Glomerular visceral epithelial cell (primary cell): Measurements from ENCODE around the gene OR7D4.
"Not testable (repeated sequence)": the region's sequence is repeated elsewhere in the genome, so short reads cannot be mapped to it uniquely, and the experiment has no call there.

Experiments
- DNase-seq: peaks from one replicate; pipeline ENCODE4 v3.0.0-alpha.2; 2016; ENCODE audit errors: extremely low spot score

Gene OR7D4

DNA sequence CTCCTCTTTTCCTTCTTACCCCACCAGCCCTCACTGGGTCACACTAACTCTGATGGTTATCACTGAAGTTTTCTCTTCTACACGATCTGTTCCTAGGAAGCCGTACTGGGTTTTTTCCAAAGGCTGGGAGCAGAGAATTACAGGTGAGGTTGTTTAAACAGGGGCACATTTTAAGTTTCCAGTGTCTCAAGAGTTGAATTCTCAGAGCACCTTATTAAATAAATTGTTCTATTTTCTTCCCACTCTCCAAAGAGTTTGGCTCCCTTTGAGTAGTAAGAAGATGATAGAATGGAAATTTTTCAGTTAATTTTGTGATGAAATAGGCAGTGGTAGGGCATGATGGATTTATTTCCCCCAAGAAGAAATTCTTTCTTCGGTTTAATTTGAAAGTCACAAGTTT lies at the start of gene OR7D4:
OR7D4 (minus strand) TSS at position 101 of the 400 bp plus-strand sequence. CDS start 4,752 bp downstream, outside the sequence.
- DNase-seq: no peak

DNA sequence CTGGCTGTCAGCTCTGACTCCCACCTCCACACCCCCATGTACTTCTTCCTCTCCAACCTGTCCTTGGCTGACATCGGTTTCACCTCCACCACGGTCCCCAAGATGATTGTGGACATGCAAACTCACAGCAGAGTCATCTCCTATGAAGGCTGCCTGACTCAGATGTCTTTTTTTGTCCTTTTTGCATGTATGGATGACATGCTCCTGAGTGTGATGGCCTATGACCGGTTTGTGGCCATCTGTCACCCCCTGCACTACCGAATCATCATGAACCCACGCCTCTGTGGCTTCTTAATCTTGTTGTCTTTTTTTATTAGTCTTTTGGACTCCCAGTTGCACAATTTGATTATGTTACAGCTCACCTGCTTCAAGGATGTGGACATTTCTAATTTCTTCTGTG lies 31.8 kb upstream of the OR7D4 start:
- no peak for DNase-seq

DNA sequence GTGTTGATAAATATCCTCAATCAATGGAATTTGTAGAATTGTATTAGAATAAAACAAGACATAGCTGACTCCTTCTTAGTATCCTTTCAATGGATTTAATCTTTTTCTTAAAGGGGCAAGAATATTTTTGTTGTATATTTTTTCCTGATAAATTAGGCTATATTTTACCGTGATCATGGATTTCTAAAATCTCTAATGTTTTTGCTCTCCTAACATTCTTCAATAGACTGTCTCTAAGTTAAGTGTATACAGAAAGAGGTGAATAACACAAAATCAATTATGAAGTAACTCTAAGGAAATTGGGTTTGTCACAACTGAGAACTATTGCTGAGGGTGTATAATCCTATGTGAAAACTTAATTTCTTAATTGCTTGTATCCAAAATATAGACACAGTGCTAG lies 31.2 kb upstream of the OR7D4 start, which contains the start of gene OR7E24:
OR7E24 (plus strand) TSS at position 301 of the 400 bp plus-strand sequence. CDS start 114 bp downstream, outside the sequence.
- no peak for DNase-seq

DNA sequence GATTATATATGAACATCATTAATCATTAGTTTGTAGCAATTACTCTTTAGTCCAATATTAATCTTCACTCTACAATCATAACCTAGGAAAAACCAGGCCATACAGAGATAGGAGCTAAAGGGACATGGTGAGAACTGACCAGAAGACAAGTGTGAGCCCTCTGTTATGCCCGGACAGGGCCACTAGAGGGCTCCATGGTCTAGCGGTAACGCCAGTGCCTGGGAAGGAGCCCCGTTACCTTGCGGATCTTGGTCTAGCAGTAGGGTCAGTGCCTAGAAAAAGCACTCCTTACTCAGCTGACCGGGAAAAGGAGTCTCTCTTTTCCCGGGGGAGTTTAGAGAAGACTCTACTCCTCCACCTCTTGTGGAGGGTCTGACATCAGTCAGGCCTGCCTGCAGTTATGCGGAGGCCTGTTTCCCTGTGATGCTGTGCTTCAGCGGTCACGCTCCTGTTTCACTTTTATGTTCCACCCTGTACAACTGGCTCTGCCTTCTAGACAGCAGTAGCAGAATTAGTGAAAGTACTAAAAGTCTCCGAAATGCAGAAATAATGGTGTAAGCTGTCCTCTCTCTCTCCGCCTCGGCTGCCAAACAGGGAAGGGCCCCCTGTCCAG lies 13.8 kb downstream of the OR7D4 start:
- DNase-seq: peak; percentile 43

- DNase-seq: not testable (repeated sequence)
These were observed 21.3 kb downstream of the OR7D4 start for GRCh38 chr19:9198044-9198443.

DNA sequence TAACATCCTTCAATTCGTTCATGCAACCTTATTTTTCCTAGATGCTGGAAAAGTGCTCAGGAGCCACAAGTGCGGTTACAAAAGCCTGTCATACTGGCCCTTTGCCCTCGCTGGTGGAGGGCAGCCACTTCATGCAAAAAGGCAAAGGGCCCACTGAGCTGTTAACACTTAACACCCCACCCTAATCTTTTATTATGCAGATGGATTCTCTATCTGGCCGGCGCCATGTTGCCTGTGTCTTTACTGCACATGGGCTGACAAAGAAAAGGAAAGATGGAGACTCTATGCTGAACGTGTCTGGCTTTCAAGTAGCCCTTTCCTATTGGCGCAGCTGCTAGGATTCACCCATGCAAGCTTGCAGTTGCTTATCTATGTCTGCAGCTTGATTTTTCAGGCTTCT lies 29.9 kb downstream of the OR7D4 start:
- DNase-seq: no peak

DNA sequence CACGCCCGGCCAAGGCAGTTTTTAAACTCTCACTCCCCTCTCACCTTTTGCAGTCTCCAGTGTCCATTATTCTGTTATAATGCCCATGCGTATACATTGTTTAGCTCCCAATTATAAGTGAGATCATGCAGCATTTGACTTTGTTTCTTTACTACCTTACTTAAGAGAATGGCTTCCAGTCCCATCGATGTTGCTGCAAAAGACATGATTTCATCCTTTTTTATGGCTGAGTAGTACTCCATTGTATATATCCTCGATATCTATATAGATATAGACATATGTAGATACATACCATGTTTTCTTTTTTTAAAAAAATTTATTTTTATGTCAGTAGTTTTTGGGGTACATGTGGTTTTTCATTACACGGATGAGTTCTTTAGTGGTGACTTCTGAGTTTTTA lies 32.2 kb downstream of the OR7D4 start:
- DNase-seq: no peak

DNA sequence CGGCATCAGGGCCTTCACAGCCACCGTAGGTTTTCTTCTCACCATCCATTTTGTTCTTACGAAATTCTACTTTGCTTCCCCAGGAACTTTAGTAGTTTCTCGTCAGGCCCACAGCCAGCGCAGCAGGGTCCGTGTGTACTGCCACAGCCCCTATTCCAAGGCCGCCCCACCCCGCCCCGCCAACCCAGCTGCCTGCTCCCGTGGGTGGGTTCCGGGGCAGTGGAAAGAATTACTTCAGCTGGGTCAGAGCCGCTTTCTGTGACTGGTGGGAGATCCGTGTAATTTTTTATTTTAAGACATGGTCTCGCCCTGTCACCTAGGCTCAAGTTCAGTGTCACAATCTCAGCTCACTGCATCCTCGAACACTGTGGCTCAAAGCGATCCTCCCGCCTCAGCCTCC lies 36.4 kb downstream of the OR7D4 start:
- DNase-seq: no peak

DNA sequence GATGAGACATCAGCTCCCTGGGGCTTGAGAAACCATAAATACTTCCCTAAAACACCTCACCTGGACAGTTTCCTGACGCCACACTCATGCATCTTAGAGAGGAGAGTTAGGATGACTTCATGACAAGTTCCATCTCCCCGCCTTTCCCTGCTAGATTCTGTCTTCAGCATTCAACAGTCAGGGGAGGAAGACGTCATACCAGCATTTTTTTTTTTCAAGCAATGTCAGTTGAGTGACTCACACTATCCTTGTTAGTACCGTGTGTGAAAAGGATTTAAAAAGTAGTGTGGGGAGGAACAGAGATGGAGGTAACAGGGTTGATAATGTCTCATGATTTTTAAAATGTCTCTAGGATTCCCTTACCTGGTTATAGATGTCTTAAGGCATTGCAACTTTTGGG lies 40.5 kb downstream of the OR7D4 start, which contains the start of gene OR7D2:
OR7D2 (plus strand) TSS at position 79 of the 400 bp plus-strand sequence. CDS start 6,803 bp downstream, outside the sequence.
- DNase-seq: no peak

- no peak for DNase-seq
These were observed 44.1 kb downstream of the OR7D4 start for GRCh38 chr19:9175326-9175725.

GRCh38 chr19:9171393-9171991 lies 47.9 kb downstream of the OR7D4 start:
- DNase-seq: no peak

DNA sequence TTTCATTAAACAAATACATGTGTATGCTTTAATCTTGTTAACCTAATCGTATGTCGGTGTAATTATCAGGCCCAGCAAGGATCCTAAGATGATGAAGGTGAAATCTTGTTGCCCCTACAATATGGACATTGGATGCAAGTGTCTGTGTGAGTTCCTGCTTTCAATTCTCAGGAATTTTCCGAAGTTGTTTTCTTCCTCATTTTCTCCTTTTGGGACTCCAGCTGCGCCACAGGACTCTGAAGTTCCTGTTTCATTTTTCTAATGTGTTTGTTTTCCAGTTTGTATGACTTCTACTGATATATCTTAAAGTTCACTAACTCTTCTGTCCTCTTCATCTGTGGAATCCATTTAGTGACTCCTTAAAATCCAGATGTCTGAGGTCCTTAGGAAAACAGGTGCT lies 52.5 kb downstream of the OR7D4 start:
- DNase-seq: no peak

GRCh38 chr19:9165261-9165660 lies 54.1 kb downstream of the OR7D4 start:
- DNase-seq: no peak

DNA sequence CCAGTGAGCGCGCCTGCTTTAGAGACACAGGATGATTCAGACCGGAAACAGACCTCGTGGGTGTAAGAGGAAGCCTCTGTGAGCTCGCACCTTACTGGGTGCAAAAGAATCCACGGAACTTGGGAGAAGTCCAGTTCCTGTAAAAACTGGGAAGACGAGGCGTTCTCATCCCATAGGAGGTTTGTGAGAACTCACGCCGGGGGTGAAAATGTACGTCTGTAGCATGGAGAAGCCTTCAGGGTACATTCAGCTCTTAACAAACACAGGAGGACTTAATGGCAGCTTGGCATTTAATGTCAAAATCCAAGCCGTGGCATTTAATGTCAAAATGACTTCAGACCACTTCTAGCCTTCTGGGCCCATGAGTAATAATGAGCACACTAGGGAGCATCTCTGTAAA lies 58.0 kb downstream of the OR7D4 start:
- no peak for DNase-seq
